WTC11 (cell line): ENCODE measurements around the gene CORO1A. TPM values are rescaled to one million over a fixed set of nuclear protein-coding genes. Genes with fewer than 3 reads are reported as not detected.
"Not testable (repeated sequence)": the region's sequence is repeated elsewhere in the genome, so short reads cannot be mapped to it uniquely, and the experiment has no call there.

ENCODE experiments used
- ATAC-seq: fragments of 200-7000 bp; cut with Tn5 transposase; 2 replicates; pipeline ENCODE4 v1.10.0; 2021; ENCODE audit warnings: mild to moderate bottlenecking, moderate library complexity
- CTCF ChIA-PET: fragments of 300-600 bp; sonication (Branson Sonifier 250); formaldehyde crosslinking; loops from one replicate; lab custom pipeline; 2021; ENCODE audit warnings: antibody characterized with exemption; lab: Charles Lee
- POLR2A ChIA-PET: fragments of 350-600 bp; sonication (Branson Sonifier 250); formaldehyde crosslinking; loops from one replicate; lab custom pipeline; 2021; ENCODE audit warnings: antibody characterized with exemption; lab: Charles Lee
- DNase-seq: peaks from one replicate; pipeline ENCODE4 v3.0.0; 2021; ENCODE audit warnings: low spot score
- H3K27ac Mint-ChIP-seq: 2 replicates; pipeline ENCODE4 v1.8.0; 2021; ENCODE audit warnings: mixed read lengths
- H3K27me3 Mint-ChIP-seq: 2 replicates; pipeline ENCODE4 v1.8.0; 2021; ENCODE audit warnings: low read depth, mild to moderate bottlenecking, moderate library complexity, mixed read lengths
- H3K36me3 Mint-ChIP-seq: 2 replicates; pipeline ENCODE4 v1.8.0; 2021; ENCODE audit warnings: mixed read lengths
- H3K4me1 Mint-ChIP-seq: 2 replicates; pipeline ENCODE4 v1.8.0; 2022; ENCODE audit warnings: mixed read lengths
- H3K4me3 Mint-ChIP-seq: 2 replicates; pipeline ENCODE4 v1.8.0; 2021; ENCODE audit warnings: mild to moderate bottlenecking, moderate library complexity, mixed read lengths
- H3K9me3 Mint-ChIP-seq: 2 replicates; pipeline ENCODE4 v1.8.0; 2021; ENCODE audit warnings: mixed read lengths
- CBFB ChIP-seq: sonication (generic); formaldehyde crosslinking; IDR thresholded peaks from 2 replicates; pipeline ENCODE4 v1.8.1; 2022; ENCODE audit warnings: mild to moderate bottlenecking, low read depth, missing genetic modification reagents
- FOXK1 ChIP-seq: sonication (generic); formaldehyde crosslinking; IDR thresholded peaks from 2 replicates; pipeline ENCODE4 v1.8.0; 2022; ENCODE audit warnings: mild to moderate bottlenecking, moderate library complexity, missing genetic modification reagents
- JUN ChIP-seq: sonication (generic); formaldehyde crosslinking; IDR thresholded peaks from 2 replicates; pipeline ENCODE4 v1.8.0; 2023; ENCODE audit warnings: mild to moderate bottlenecking, missing genetic modification reagents
- KAT7 ChIP-seq: sonication (generic); formaldehyde crosslinking; IDR thresholded peaks from 2 replicates; pipeline ENCODE4 v1.8.1; 2023; ENCODE audit warnings: missing genetic modification reagents, mild to moderate bottlenecking, borderline replicate concordance
- NR2C2 ChIP-seq: sonication (generic); formaldehyde crosslinking; IDR thresholded peaks from 2 replicates; pipeline ENCODE4 v1.8.0; 2022; ENCODE audit warnings: mild to moderate bottlenecking, missing genetic modification reagents
- PRRX2 ChIP-seq: fragments of 250-450 bp; sonication (Bioruptor Pico); IDR thresholded peaks from 2 replicates; pipeline ENCODE4 v1.8.0; 2021; ENCODE audit warnings: mild to moderate bottlenecking
- TEAD1 ChIP-seq: sonication (generic); formaldehyde crosslinking; IDR thresholded peaks from 2 replicates; pipeline ENCODE4 v1.8.0; 2022; ENCODE audit warnings: mild to moderate bottlenecking, missing genetic modification reagents
- total RNA-seq: library from RNA; stranded (reverse); gene quantifications from 3 replicates; pipeline ENCODE4 v1.2.3, GENCODE V29; 2021
- TF ChIP-seq, protein P1 (sequence below): fragments of 250-450 bp; sonication (Bioruptor Pico); IDR thresholded peaks from 2 replicates; pipeline ENCODE4 v1.9.0; 2021; ENCODE audit warnings: mild to moderate bottlenecking
- TF ChIP-seq, protein P2 (sequence below): fragments of 200-600 bp; IDR thresholded peaks from 2 replicates; pipeline ENCODE4 v1.8.0; 2022; ENCODE audit warnings: antibody characterized with exemption
- TF ChIP-seq, protein P3 (sequence below): sonication (generic); formaldehyde crosslinking; IDR thresholded peaks from 2 replicates; pipeline ENCODE4 v1.8.1; 2023; ENCODE audit warnings: mild to moderate bottlenecking, missing genetic modification reagents
- TF ChIP-seq, protein P4 (sequence below): sonication (generic); formaldehyde crosslinking; IDR thresholded peaks from 2 replicates; pipeline ENCODE4 v1.8.1; 2022; ENCODE audit warnings: low read depth, missing genetic modification reagents, borderline replicate concordance
- TF ChIP-seq, protein P5 (sequence below): sonication (generic); formaldehyde crosslinking; IDR thresholded peaks from 2 replicates; pipeline ENCODE4 v1.8.1; 2022; ENCODE audit warnings: mild to moderate bottlenecking, moderate library complexity, missing genetic modification reagents
- TF ChIP-seq, protein P6 (sequence below): sonication (generic); formaldehyde crosslinking; IDR thresholded peaks from 2 replicates; pipeline ENCODE4 v1.8.0; 2023; ENCODE audit warnings: mild to moderate bottlenecking, missing genetic modification reagents

CORO1A gene
- total RNA-seq, 1 experiment from 2014 or later: 10.0 TPM

DNA sequence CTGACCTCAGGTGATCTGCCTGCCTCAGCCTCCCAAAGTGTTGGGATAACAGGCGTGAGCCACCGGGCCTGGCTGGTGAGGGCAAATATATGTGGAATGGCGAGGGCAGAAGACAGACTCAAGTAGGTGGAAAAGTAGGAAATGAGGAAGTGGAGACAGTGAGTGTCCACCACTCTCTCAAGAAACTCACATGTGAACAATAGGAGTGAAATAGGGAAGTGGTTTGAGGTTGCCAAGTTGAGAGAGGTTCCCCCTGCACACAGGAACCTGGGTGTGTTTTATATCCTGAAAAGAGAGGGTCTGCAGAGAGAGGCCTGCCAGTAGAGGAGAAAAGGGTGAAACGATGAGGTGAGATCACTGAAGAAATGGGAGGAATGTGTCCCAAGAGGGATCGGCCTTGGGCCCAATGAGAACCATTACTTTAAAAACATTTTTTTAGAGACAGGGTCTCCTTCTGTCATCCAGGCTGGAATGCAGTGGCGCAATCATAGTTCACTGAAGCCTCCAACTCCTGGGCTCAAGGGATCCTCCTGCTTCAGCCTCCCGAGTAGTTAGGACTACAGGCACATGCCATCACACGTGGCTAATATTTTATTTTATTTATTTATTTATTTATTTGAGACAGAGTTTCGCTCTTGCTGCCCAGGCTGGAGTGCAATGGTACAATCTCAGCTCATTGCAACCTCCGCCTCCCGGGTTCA, 17.1 kb upstream of the CORO1A start (continued):
- TF ChIP-seq, protein P1, sequence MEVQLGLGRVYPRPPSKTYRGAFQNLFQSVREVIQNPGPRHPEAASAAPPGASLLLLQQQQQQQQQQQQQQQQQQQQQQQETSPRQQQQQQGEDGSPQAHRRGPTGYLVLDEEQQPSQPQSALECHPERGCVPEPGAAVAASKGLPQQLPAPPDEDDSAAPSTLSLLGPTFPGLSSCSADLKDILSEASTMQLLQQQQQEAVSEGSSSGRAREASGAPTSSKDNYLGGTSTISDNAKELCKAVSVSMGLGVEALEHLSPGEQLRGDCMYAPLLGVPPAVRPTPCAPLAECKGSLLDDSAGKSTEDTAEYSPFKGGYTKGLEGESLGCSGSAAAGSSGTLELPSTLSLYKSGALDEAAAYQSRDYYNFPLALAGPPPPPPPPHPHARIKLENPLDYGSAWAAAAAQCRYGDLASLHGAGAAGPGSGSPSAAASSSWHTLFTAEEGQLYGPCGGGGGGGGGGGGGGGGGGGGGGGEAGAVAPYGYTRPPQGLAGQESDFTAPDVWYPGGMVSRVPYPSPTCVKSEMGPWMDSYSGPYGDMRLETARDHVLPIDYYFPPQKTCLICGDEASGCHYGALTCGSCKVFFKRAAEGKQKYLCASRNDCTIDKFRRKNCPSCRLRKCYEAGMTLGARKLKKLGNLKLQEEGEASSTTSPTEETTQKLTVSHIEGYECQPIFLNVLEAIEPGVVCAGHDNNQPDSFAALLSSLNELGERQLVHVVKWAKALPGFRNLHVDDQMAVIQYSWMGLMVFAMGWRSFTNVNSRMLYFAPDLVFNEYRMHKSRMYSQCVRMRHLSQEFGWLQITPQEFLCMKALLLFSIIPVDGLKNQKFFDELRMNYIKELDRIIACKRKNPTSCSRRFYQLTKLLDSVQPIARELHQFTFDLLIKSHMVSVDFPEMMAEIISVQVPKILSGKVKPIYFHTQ (CRISPR knock-in tag): no peak
- TF ChIP-seq, protein P2, sequence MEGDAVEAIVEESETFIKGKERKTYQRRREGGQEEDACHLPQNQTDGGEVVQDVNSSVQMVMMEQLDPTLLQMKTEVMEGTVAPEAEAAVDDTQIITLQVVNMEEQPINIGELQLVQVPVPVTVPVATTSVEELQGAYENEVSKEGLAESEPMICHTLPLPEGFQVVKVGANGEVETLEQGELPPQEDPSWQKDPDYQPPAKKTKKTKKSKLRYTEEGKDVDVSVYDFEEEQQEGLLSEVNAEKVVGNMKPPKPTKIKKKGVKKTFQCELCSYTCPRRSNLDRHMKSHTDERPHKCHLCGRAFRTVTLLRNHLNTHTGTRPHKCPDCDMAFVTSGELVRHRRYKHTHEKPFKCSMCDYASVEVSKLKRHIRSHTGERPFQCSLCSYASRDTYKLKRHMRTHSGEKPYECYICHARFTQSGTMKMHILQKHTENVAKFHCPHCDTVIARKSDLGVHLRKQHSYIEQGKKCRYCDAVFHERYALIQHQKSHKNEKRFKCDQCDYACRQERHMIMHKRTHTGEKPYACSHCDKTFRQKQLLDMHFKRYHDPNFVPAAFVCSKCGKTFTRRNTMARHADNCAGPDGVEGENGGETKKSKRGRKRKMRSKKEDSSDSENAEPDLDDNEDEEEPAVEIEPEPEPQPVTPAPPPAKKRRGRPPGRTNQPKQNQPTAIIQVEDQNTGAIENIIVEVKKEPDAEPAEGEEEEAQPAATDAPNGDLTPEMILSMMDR: no peak

DNA sequence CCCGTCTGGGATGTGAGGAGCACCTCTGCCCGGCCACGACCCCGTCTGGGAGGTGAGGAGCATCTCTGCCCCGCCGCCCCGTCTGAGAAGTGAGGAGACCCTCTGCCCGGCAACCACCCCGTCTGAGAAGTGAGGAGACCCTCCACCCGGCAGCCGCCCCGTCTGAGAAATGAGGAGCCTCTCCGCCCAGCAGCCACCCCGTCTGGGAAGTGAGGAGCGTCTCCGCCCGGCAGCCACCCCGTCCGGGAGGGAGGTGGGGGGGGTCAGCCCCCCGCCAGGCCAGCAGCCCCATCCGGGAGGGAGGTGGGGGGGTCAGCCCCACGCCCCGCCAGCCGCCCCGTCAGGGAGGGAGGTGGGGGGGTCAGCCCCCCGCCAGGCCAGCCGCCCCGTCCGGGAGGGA, 14.7 kb upstream of the CORO1A start:
- H3K9me3 Mint-ChIP-seq, H3K4me3 Mint-ChIP-seq, H3K4me1 Mint-ChIP-seq, DNase-seq, H3K27ac Mint-ChIP-seq, POLR2A ChIA-PET, ATAC-seq, H3K36me3 Mint-ChIP-seq: not testable (repeated sequence)
- peaks cover 24% of the 10 kb centered on the region for H3K27me3 Mint-ChIP-seq
- CTCF ChIA-PET: interaction anchor here (1.9 kb wide), 1 partner anchor 57 kb away, joined by 6 read pairs; no protein-coding TSS in a partner anchor

DNA sequence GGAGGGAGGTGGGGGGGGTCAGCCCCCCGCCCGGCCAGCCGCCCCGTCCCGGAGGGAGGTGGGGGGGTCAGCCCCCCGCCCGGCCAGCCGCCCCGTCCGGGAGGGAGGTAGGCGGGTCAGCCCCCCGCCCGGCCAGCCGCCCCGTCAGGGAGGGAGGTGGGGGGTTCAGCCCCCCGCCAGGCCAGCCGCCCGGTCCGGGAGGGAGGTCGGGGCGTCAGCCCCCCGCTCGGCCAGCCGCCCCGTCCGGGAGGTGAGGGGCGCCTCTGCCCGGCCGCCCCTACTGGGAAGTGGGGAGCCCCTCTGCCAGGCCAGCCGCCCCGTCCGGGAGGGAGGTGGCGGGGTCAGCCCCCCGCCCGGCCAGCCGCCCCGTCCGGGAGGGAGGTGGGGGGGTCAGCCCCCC, 14.0 kb upstream of the CORO1A start:
- CTCF ChIA-PET, H3K4me3 Mint-ChIP-seq, H3K9me3 Mint-ChIP-seq, POLR2A ChIA-PET, H3K27ac Mint-ChIP-seq, H3K36me3 Mint-ChIP-seq, DNase-seq, ATAC-seq, H3K4me1 Mint-ChIP-seq: not testable (repeated sequence)
- peaks cover 23% of the 10 kb centered on the region for H3K27me3 Mint-ChIP-seq

DNA sequence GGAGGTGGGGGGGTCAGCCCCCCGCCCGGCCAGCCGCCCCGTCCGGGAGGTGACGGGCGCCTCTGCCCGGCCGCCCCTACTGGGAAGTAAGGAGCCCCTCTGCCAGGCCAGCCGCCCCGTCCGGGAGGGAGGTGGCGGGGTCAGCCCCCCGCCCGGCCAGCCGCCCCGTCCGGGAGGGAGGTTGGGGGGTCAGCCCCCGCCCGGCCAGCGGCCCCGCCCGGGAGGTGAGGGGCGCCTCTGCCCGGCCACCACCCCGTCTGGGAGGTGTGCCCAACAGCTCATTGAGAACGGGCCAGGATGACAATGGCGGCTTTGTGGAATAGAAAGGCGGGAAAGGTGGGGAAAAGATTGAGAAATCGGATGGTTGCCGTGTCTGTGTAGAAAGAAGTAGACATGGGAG, 13.3 kb upstream of the CORO1A start:
- DNase-seq, H3K27ac Mint-ChIP-seq, H3K4me1 Mint-ChIP-seq, POLR2A ChIA-PET, H3K4me3 Mint-ChIP-seq, H3K9me3 Mint-ChIP-seq, CTCF ChIA-PET, ATAC-seq, H3K36me3 Mint-ChIP-seq: not testable (repeated sequence)
- peaks cover 18% of the 10 kb centered on the region for H3K27me3 Mint-ChIP-seq

DNA sequence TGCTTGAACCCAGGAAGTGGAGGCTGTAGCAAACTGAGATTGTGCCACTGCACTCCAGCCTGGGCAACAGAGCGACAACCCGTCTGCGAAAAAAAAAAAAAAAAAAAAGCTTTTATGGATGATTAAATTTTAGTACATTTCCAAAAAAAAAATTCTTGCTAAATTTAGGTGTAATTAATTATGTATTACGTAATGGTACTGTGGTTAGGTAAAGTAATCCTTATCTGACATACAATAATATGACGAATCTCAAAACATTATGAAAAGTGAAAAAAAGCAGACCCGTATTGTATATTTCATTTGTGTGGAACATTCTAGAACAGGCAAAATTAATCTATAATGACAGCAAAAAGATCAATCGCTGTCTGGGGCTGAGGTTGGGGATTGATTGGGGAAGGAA, 10.3 kb upstream of the CORO1A start:
- POLR2A ChIA-PET: interaction anchor here (0.6 kb wide), 1 partner anchor 676 kb away, joined by 3 read pairs; no protein-coding TSS in a partner anchor
- Mint-ChIP-seq H3K4me1 (no peaks in the 10 kb centered on the region), H3K4me3 (no peak overlapping the region), H3K36me3 (peaks cover 2% of the 10 kb centered on the region; the same call in 1 of the 2 replicates), H3K27me3 (peaks cover 13% of the 10 kb centered on the region), H3K27ac (no peak overlapping the region), H3K9me3 (peaks cover 3% of the 10 kb centered on the region; the same call in 1 of the 2 replicates)
- no peak for ATAC-seq
- no peak for DNase-seq
- CTCF ChIA-PET: no interaction called here
- TF ChIP-seq, protein P3, sequence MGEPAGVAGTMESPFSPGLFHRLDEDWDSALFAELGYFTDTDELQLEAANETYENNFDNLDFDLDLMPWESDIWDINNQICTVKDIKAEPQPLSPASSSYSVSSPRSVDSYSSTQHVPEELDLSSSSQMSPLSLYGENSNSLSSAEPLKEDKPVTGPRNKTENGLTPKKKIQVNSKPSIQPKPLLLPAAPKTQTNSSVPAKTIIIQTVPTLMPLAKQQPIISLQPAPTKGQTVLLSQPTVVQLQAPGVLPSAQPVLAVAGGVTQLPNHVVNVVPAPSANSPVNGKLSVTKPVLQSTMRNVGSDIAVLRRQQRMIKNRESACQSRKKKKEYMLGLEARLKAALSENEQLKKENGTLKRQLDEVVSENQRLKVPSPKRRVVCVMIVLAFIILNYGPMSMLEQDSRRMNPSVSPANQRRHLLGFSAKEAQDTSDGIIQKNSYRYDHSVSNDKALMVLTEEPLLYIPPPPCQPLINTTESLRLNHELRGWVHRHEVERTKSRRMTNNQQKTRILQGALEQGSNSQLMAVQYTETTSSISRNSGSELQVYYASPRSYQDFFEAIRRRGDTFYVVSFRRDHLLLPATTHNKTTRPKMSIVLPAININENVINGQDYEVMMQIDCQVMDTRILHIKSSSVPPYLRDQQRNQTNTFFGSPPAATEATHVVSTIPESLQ (CRISPR knock-in tag): no peak
- no peak for TF ChIP-seq FOXK1 (CRISPR knock-in tag)
- TF ChIP-seq, protein P4, sequence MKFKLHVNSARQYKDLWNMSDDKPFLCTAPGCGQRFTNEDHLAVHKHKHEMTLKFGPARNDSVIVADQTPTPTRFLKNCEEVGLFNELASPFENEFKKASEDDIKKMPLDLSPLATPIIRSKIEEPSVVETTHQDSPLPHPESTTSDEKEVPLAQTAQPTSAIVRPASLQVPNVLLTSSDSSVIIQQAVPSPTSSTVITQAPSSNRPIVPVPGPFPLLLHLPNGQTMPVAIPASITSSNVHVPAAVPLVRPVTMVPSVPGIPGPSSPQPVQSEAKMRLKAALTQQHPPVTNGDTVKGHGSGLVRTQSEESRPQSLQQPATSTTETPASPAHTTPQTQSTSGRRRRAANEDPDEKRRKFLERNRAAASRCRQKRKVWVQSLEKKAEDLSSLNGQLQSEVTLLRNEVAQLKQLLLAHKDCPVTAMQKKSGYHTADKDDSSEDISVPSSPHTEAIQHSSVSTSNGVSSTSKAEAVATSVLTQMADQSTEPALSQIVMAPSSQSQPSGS: no peak
- TF ChIP-seq, protein P5, sequence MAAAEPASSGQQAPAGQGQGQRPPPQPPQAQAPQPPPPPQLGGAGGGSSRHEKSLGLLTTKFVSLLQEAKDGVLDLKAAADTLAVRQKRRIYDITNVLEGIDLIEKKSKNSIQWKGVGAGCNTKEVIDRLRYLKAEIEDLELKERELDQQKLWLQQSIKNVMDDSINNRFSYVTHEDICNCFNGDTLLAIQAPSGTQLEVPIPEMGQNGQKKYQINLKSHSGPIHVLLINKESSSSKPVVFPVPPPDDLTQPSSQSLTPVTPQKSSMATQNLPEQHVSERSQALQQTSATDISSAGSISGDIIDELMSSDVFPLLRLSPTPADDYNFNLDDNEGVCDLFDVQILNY: no peak
- no peak for TF ChIP-seq JUN (CRISPR knock-in tag)
- TF ChIP-seq KAT7: no peak
- no peak for TF ChIP-seq CBFB (CRISPR knock-in tag)
- no peak for TF ChIP-seq NR2C2
- TF ChIP-seq TEAD1 (CRISPR knock-in tag): no peak
- TF ChIP-seq, protein P6, sequence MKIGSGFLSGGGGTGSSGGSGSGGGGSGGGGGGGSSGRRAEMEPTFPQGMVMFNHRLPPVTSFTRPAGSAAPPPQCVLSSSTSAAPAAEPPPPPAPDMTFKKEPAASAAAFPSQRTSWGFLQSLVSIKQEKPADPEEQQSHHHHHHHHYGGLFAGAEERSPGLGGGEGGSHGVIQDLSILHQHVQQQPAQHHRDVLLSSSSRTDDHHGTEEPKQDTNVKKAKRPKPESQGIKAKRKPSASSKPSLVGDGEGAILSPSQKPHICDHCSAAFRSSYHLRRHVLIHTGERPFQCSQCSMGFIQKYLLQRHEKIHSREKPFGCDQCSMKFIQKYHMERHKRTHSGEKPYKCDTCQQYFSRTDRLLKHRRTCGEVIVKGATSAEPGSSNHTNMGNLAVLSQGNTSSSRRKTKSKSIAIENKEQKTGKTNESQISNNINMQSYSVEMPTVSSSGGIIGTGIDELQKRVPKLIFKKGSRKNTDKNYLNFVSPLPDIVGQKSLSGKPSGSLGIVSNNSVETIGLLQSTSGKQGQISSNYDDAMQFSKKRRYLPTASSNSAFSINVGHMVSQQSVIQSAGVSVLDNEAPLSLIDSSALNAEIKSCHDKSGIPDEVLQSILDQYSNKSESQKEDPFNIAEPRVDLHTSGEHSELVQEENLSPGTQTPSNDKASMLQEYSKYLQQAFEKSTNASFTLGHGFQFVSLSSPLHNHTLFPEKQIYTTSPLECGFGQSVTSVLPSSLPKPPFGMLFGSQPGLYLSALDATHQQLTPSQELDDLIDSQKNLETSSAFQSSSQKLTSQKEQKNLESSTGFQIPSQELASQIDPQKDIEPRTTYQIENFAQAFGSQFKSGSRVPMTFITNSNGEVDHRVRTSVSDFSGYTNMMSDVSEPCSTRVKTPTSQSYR (CRISPR knock-in tag): no peak
- TF ChIP-seq PRRX2 (CRISPR knock-in tag): no peak
